NCI-H146 (cell line): Measurements from ENCODE around the gene NSUN2.
"Not testable (repeated sequence)": the region's sequence is repeated elsewhere in the genome, so short reads cannot be mapped to it uniquely, and the experiment has no call there.

Experiments
- DNase-seq: peaks from one replicate; lab custom pipeline; 2025; lab: John Stamatoyannopoulos, UW

NSUN2 gene

DNA sequence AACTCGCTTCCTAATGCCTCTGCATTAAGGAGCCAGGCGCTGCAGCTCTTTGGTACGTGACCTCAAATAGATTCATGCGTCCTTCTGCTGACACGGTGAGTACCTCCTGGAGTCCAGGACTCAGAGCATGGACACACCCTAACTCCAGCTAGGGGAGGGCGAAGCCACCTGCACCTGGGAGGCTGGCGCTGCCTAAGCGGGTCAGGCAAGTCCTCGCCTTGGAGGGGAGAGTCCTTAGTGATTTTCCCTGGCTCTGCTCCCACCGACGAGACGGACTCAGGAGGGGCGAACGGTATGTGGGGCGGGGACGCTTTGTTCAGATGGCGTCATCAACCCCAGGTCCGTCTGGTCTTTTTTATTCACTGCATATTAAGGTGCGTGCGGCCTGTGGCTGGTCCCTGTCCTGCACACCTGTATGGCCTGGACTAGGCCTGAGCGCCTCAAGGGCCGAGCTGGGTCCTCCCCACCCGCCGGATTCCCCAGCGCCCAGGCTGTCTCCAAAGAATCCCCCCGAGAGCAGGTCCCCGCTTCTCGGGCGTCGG lies 50.3 kb downstream of the NSUN2 start:
- DNase-seq: peak; percentile 86

DNA sequence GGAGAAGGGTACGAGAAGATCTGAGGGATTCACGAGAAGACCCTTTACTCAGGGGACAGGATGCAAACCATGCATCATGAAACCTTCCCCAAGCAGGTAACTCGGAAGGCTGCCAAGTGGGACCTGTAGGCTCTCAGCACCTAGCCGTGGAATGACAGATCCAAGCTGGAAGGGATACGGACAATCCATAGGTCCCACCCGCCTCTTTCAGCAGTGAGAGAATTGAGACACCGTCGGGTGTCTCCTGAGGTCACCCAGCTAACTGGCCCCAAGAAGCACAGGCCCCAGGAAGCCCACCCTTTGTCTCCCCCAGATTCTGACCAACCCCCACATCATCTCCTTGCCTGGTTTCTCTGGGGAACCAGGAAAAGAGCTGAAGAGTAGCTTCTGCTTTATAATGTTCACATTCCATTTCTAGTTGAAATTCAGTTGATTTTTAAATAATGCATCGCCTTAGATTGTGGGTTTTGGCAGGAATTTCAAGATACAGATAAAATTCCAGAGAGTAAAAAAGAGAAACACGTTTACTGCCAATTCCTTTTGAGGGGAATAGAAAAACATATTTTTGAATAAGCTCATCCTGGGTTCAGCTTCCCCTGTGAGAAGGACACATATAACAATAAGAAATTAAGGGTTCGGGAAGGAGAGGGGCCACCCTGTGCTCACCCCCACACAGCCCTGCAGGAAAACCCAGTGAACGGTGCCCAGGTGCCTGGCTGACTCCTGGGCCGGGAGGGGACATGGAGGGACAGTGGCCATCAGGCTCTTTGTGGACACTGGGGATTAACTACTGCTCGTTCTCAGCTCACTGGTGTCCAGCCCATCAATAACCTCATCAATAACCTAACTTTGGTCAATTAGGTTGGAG lies 51.1 kb downstream of the NSUN2 start:
- DNase-seq: no peak

DNA sequence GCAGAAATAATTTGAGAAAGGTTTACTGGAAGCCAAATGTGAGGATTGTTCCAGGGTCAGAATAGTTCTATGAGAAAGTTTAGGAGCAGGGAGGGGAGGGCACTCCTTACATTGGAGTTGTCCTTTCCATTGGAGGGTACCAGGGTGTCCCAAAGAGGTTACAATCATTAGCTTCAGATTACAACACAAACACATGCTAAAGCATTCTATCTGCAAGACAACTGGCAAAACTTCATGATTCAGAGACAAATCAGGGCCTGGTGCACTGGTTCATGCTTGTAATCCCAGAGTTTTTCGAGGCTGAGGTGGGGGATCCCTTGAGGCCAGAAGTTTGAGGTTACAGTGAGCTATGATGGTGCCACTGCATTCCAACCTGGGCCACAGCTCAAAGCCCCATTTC lies 51.8 kb downstream of the NSUN2 start:
- DNase-seq: no peak

DNA sequence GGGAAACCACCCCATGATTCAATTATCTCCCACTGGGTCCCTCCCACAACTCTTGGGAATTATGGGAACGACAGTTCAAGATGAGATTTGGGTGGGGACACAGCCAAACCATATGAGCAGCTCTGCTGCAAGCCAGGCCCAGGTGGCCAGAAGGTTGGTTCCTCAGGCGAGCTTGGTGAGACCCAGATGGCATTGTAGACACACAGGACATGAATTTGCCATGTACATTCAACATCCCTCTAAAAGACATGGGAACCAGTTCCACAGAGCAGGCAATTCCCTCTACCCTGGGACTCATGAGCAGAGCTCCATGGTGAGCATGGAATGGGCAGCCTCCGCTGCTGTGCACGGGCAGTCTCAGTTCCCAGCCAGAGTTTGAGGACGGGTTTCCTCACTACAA lies 53.3 kb downstream of the NSUN2 start:
- DNase-seq: no peak

DNA sequence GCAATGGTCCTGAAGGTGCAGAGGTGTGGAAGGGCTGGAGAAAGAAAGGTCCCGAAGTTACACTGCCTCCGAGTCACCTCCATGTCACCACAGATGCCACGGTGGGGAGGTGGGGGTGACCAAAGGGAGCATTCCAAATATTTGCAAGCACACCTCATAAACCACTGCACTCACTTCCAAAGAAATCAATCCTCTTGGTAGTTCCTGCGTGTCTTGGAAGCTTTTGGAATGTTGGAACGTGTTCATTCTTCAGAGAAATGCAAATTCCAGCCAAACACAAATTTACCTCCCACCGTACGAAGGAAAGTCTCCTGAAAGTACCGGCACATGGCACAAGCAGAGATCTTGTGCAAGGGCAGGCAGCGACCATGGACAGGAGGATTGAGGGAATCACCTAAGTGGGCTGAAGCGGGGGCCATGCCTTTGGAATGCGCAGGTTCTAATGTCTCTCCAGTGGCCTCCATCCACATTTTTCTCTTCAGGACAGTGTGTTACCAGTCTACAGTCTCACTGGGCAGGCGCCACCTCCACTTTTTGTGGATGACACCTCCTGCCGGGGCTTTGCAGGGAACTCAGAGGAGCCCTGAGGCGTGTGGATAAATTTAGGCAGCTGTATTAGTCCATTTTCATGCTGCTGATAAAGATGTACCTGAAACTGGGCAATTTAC lies 54.0 kb downstream of the NSUN2 start:
- DNase-seq: no peak

DNA sequence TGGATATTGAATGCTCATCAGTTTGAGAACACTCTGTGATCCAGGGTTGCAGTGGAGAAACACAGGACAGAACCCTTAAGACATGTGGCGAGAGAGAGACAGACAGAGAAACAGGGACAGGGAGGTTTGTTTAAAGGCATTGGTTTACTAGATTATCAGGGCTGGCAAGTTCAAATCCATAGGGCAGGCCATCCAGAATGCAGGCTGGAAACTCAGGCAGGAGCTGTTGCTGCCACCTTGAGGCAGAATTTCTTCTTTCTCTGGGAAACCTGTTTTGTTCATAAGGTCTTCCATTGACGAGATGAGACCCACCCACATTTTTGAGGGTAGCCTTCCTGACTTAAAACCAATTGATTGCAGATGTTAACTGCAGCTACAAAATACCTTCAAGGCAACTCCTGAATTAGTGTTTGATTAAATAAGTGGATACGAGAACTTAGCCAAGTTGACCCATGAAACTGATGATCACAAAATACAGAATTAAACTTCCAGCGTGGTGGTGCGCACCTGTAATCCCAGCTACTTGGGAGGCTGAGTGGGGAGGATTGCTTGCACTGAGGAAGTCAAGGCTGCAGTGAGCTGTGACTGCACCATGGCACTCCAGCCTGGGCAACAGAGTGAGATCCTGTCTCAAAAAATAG lies 55.9 kb downstream of the NSUN2 start:
- DNase-seq: peak; percentile 66

DNA sequence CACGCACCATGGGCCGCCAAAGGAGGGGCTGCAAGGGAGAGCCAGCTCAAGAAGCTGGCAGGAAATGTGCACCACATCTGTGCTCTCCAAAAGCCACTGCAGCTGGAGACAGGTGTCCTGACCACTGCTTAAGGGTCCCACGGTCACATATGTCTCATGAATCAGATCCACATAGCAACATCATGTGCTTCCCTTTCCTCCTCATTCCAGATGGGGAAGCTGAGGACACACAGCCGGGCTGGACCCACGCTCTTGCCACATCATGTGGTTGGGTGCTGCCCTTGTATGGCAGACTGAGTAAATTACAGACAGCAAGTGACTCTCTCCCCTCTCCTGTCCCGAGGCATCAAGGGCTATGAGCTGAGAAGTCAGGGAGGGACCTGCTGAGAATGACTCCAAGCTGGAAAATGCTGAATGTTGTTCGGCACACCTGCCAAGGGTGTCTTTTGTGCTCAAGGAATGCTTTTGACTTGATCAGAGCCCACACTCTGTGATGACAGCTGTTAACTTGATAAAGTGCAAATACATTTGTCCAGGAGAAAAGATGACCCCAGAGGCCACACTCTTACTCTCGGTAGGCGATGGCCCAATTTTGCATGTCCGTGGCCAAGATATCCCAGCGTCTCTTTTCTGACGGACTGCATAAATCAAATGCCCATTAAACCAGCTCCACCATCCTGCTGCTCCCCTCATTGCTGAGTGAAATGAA lies 58.2 kb downstream of the NSUN2 start:
- DNase-seq: peak; percentile 79

DNA sequence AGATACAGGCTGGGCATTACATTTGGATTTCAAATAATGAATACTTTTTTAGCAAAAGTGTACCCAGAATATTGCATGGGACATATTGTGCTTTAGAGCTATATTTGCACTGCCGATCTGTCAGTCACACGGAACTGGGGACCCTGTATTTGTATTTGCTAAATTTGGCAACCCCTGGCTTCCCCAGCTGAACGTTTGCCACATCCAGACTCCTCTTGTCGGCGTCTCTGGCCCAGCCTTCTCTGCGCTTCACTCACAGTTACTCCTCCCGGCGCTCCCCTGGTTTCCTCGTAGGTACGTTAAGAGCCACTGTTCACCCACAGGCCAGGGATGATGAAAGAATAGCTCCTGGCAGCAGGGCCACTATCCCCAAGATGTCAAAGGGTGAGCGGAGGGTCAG lies 58.7 kb downstream of the NSUN2 start:
- no peak for DNase-seq

DNA sequence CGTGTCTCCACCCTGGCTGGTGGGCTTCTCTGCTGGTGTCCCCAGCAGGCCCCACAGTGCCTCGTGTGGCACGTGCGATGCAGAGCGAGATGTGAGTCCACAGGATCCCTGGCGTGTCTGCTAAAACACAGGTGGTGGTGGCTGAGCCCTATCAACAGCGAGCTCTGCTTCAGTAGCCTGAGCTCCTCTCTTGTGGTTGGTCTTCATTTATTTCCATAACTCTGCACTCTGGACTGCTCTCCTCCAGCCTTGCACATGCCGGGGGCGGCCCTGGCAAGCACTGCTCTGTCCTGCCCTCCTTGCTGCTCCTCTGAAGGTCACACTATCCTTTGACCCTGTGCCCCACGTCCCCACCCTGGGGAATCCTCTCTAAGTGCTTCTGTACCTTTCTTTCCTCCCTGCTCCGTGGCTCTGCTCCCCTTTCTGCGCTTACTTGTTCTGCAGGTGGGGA lies 59.2 kb downstream of the NSUN2 start:
- DNase-seq: peak; percentile 30

DNA sequence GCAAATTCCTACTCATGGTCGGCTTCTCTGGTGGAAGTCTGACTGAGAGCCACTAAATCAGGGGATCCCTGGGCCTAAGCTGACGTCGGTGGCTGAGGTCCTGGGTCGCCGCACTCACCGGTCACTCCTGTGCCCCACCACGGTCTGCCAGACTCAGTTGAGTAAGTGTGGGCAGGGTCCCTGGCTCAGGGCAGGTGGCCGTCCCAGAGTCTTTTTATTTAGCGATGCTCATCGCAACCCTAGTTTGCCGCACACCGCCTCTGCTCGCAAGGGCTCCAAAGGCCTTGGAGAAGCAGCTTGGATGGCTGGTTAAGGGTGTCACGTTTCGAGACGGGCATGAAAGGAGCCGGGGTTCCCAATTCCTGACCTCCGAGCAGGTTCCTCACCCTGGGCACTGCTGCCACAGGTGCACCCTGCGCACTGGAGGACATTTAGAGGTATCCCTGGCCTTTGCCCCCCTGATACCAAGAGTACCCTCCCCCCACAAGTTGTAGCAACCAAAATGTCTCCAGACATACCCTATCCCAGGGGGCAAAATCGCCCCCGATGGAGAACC lies 59.9 kb downstream of the NSUN2 start:
- DNase-seq: no peak

DNA sequence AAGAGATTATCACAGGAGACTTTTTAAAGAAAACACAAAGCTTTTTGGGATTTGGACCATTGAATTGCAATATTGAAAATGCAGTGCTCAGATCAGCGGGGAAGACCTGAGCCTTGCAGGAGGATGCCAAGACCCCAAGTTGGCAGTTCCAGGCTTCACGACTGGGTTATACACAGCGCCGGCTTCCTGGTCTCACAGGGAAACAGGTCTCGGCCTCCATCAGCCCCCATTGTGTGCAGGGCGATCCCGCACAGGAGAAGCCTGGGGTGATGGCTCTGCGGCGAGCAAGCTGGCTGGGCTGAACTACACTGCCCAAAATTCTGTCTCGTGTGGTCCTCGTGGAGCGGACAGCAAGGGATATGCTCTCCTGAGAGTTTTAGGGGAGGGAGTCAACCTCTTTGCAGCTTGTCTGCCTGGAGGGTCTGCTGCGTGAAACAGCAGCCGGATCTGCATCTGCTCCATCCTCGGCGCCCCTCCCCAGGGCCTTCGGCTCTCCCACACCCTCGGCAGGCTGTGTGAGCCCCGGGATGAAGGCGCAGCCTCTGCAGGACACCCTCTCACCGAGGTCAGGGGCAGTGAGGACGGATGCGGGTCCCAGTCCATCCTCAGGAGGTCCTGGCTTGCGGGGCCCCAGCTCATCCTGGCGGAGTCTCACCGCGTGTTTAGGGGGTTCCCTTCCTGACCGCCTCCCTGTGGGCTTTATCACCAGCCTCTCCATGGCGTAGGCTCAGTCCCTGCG lies 60.6 kb downstream of the NSUN2 start:
- DNase-seq: no peak

DNA sequence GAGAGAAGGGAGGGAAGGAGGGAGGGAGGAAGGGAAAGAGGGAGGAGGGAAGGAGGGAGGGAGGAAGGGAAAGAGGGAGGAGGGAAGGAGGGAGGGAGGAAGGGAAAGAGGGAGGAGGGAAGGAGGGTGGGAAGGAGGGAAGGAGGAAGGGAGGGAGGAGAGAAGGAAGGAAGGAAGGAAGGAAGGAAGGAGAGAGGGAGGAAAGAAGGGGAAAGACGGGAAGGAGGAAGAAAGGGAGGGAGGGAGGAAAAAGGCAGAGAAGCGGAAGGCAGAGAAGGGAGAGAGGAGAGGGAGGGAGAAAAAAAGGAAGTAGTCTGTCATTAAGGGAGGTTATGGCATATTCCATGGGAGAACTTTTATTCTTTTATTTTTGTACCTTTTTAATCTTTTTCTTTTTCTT lies 61.2 kb downstream of the NSUN2 start:
- DNase-seq: not testable (repeated sequence)

DNA sequence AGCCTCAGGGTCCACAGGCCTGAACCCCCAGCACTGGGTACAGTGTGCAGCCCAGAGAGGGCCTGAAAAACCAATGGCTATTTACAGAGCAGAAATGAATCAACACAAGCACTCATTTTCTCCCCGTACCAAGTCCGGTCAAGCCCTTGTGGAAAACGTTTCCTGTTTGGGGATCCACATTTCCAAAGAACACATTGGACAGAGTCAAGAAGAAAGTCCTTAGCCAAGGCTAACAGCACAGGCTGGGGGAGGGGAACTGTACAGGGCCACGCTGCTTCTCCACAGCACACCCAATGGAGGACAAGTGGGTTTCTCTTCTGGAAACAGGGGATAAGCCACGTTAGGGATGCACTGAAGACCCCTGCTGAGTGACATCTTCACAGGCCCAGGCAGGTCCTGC lies 62.3 kb downstream of the NSUN2 start:
- DNase-seq: peak; percentile 12

DNA sequence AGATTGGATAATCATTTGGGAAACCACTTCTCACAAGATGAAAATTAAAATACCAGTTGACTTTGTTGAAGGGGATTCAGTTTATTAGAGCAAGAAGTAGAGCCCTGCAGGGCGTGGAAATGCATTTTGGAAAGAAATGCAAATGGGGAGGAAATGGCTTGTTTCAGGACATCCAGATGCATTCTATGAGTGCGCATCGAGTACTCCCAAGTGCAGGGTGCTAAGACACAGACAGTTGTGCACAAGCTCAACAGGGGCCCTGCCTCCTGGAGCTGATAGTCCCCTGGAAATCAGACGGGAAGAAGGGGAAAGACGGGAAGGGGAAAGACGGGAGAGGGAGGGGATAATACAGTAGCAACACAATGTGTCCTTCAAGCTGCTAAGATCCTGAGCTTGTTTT lies 64.0 kb downstream of the NSUN2 start:
- no peak for DNase-seq

DNA sequence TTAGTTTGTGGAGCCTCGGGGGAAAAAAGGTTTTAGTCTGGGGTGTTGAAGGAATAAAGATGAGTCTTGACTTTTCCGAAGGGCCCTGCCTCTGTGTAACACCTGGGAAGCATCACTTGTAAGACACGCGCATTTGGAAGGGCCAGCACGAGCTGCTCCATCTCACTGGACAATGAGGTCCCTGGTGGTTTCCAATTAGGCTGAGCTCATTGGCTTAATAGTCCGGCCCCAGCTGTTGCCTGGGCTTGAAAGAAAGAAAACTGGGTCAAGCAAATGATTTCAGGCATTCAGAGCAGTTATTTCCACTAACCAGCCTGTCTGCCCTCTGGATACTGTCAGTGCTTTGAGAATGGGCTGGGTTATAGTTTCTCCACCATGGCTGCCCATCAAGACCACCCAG lies 64.5 kb downstream of the NSUN2 start:
- peak; percentile 10 for DNase-seq

DNA sequence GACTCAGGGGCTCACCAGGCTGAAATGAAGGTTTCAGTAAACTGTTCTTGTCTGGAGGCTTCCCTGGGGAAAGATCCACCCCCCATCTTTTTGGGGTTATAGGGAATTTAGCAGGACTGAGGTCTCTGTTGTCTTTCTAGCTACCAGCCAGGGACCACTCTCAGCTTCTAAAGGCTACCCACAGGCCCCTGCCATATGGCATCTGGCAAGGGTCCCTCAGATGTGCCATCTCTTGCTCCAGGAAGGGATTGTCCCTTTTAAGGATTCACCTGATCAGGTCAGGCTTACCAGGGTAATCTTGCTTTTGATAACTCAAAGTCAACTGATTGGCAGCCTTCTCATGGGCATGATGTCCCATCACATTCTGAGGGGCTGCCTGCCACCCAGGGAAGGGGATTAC lies 65.0 kb downstream of the NSUN2 start:
- no peak for DNase-seq

DNA sequence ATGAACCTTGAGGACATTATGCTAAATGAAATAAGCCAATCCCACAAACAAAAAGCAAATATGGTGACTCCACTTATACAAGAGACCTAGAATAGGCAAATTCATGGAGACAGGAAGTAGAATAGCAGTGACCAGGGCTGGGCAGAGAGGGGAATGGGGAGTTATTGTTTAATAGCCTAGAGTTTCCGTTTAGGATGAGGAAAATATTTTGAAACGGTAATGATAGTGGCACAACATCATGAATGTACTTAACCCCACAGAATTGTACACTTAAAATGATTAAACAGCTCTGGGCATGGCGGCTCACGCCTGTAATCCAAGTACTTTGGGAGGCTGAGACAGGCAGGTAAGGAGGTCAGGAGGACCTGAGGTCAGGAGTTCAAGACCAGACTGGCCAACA lies 65.8 kb downstream of the NSUN2 start:
- no peak for DNase-seq

DNA sequence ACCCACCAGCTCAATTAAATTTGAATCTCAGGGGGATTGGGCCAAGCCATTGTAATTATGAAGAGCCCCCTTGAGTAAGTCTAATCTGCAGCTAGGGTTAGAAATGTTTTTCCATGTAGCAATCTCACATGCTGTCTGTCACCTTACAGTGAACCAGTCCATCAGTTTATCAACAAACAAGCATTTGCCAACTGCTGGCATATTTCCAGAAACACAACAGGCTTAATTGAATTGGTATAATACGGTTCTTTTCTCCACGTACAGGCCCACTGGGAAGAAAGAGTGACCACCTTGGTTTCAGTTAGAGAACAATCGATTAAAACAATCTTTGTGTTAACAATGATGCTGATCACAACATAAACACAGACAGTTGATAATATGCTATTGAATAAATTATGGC lies 67.4 kb downstream of the NSUN2 start:
- peak; percentile 68 for DNase-seq

DNA sequence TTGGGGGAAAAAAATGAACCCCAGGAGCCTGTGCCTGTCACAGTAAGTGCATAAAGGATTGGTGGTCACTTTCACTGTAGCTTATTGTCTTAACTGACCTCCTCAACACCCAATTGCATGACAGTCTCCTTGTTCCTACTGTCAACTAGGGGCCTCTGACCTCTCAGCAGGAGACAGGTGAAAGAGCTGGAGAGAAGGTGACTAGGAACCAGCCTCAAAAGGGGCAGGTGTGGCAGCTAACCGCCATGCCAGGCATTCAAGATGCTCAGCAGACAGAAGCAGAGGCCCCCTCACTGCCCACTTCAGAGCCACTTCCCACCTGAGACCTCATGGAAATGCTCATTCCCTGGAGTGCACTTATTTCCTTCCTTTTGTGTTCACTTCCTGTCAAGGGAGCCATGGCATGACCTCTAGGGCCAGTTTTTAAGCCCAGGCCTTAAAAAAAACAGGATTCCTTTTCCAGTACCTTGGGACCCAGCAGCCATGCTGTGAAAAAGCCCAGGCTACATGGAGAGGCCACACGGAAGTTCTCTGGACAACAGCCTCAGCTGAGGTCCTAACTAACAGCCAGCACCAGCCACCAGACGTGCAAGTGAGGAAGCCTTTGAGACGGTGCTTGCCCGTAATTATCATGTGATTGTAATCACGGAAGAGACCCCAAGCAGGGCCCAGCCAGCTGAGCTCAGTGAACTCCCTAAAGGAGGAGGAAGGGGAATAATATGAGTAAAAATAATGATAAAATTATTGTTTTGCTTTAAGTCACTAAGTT lies 74.9 kb downstream of the NSUN2 start:
- no peak for DNase-seq

DNA sequence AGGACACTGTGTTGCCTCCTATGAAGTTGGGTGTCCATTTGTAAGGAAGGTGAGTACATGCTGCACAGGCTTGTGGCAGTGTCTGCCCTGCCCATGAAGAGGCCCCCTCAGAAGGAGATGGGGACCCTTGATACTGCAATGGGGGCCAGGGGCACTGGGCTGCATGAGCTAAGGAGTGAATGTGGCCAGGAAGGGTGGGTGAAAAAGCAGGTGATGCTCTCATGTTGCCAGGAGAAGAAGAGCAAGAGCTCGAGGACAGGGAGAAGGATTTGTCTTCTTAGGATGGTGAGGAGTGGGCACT lies 76.1 kb downstream of the NSUN2 start:
- no peak for DNase-seq
